ENCODE measurements around the gene FXYD6. TPM values are rescaled to one million over a fixed set of nuclear protein-coding genes. Genes with fewer than 3 reads are reported as not detected.

Gene FXYD6
- total RNA-seq, 2 experiments from 2014 or later, result not detected

- no peak for TF ChIP-seq CTCF (conservative IDR thresholded peaks at IDR 0.05; ENCODE audit: low read length)
- no peak for TF ChIP-seq EZH2phosphoT487 (IDR thresholded peaks at IDR 0.05; ENCODE audit: borderline replicate concordance, low read depth, low read length)
- no TSS peak for BruUV-seq (replicated peaks)
- H3K9me2 ChIP-seq (ENCODE audit: insufficient read depth, low read length), result no peaks in the 10 kb centered on the region
- no peak overlapping the region for H3K4me3 ChIP-seq (ENCODE audit: low read depth, low read length, poor library complexity, severe bottlenecking)
- no peak for DNase-seq (ENCODE audit: low spot score)
- CTCF ChIA-PET (ENCODE audit: unreplicated experiment), result interaction anchor here (1.4 kb wide), 1 partner anchor 212 kb away, joined by 3 read pairs; no protein-coding TSS in a partner anchor
- POLR2A ChIA-PET, result no interaction called here
- no peaks in the 10 kb centered on the region for H3K36me3 ChIP-seq (ENCODE audit: insufficient read depth, low read length)
- H3K4me1 ChIP-seq (ENCODE audit: insufficient read depth, low read length, poor library complexity, severe bottlenecking), result no peaks in the 10 kb centered on the region
- H3K79me2 ChIP-seq (ENCODE audit: insufficient read depth, low read depth, low read length), result no peaks in the 10 kb centered on the region
- no peak overlapping the region for H3K27ac ChIP-seq (ENCODE audit: low read depth, low read length, poor library complexity, severe bottlenecking)
- intact Hi-C loops (cut with micrococcal nuclease; ENCODE audit: unreplicated experiment), result no loop called here
- H3K4me2 ChIP-seq (ENCODE audit: low read length), result no peak overlapping the region
- no peaks in the 10 kb centered on the region for H3K9me3 ChIP-seq (ENCODE audit: low read length)
- H4K20me1 ChIP-seq (ENCODE audit: insufficient read depth, low read length), result no peaks in the 10 kb centered on the region
- no peak overlapping the region for H2AFZ ChIP-seq (ENCODE audit: low read length)
Observed at GRCh38 chr11:117841551-117842031, 34.9 kb downstream of the FXYD6 start.

GRCh38 chr11:117840881-117841550, 35.4 kb downstream of the FXYD6 start:
- no peak overlapping the region for H2AFZ ChIP-seq (ENCODE audit: low read length)
- ChIA-PET POLR2A (no interaction called here), CTCF (ENCODE audit: unreplicated experiment) (no interaction called here)
- intact Hi-C loops (cut with micrococcal nuclease; ENCODE audit: unreplicated experiment), result no loop called here
- no peaks in the 10 kb centered on the region for H3K36me3 ChIP-seq (ENCODE audit: insufficient read depth, low read length)
- H3K9me3 ChIP-seq (ENCODE audit: low read length), result no peaks in the 10 kb centered on the region
- no peaks in the 10 kb centered on the region for H3K79me2 ChIP-seq (ENCODE audit: insufficient read depth, low read depth, low read length)
- H3K4me2 ChIP-seq (ENCODE audit: low read length), result no peak overlapping the region
- no peaks in the 10 kb centered on the region for H3K4me1 ChIP-seq (ENCODE audit: insufficient read depth, low read length, poor library complexity, severe bottlenecking)
- H3K4me3 ChIP-seq (ENCODE audit: low read depth, low read length, poor library complexity, severe bottlenecking), result no peak overlapping the region
- H3K27ac ChIP-seq (ENCODE audit: low read depth, low read length, poor library complexity, severe bottlenecking), result no peak overlapping the region
- no peaks in the 10 kb centered on the region for H3K9me2 ChIP-seq (ENCODE audit: insufficient read depth, low read length)
- TF ChIP-seq CTCF (conservative IDR thresholded peaks at IDR 0.05; ENCODE audit: low read length), result no peak
- TF ChIP-seq EZH2phosphoT487 (IDR thresholded peaks at IDR 0.05; ENCODE audit: borderline replicate concordance, low read depth, low read length), result no peak
- no peak for DNase-seq (ENCODE audit: low spot score)
- no peaks in the 10 kb centered on the region for H4K20me1 ChIP-seq (ENCODE audit: insufficient read depth, low read length)
- no TSS peak for BruUV-seq (replicated peaks)

All from OCI-LY7 (cell line).